Glomerular endothelial cell (primary cell): ENCODE results near the gene ERBB3. TPM values are rescaled to one million over a fixed set of nuclear protein-coding genes. Genes with fewer than 3 reads are reported as not detected.

ENCODE experiments used
- DNase-seq: peaks from one replicate; pipeline ENCODE4 v3.0.0-alpha.2; 2011; ENCODE audit warnings: low read depth, low spot score; ENCODE audit errors: extremely low read depth
- total RNA-seq: library from RNA; depleted of rRNA; stranded (reverse); fragments of >200 nt; gene quantifications from 2 replicates; pipeline ENCODE4 v1.2.3, GENCODE V29; 2015

The ERBB3 gene
- total RNA-seq, 1 donor from 2014 or later: not detected

DNA sequence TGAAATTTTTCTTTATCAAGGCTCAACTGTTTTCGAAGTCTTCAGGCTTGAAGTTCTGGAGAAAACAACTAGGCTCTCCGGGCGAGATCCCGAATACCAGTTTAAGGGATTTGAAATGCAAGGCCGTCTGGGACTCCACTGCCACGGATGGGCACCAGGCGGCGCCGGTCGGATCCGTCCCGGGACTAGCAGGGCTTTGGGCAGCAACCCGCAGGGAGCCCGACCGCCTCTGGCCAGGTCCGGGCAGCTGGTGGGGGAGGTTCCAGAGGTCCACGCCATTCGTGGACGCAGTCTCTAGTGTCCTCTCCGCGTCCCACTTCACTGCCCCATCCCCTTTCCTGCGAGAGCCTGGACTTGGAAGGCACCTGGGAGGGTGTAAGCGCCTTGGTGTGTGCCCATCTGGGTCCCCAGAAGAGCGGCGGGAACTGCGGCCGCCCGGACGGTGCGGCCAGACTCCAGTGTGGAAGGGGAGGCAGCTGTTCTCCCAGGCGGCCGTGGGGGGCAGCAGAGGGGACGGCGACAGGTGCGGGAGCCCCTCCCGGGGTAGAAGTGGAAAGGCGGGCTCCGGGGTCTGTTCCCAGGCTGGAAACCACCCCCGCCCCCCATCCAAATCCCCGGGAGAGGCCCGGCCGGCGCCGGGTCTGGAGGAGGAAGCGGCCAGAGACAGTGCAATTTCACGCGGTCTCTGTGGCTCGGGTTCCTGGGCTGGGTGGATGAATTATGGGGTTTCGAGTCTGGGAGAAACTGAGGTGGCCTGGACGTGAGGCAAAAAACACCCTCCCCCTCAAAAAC is 838 bp upstream of the ERBB3 start:
- DNase-seq: no peak

GRCh38 chr12:56080556-56081138 is 682 bp downstream of the ERBB3 start:
- no peak for DNase-seq

- no peak for DNase-seq
Observed at GRCh38 chr12:56081393-56082347, 1.7 kb downstream of the ERBB3 start.

DNA sequence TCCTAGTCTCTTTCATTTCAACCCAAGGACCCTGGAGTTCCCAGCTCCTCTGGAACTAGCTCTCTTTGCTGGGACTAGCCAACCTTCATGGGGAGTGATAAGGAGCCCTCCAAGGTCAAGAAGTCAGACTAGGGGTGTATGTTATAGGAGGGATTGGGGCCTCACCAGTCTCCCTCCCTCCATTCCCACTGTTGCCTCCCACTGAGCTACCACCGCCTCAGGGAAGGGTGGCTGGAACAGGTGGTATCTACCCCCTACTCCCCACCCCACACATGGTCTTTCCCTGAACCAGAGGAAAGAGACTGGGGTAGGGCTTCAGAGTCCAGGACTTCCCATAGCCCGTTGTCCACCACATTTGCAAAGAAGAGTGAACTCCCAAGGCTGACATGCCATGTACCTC is 2.4 kb downstream of the ERBB3 start:
- no peak for DNase-seq

DNA sequence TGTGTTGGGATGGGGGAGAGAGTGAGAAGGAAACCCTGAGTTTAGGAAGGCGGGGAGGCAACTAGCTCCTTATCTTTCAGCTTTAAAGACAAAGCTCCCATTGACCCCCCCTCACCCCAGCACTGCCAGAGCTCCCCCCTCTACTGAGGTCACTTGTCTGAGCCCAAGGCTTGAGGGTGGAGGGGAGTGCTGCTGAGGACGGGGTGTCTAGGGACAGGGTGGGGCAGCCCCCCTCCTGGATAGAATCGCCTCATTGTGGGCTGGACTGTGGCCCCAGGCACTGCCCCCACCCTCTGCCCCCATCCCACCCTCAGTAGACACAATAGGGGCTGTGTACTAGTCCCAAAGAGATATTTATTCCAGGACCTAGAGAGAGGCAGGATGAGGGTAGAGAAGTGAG is 3.0 kb downstream of the ERBB3 start:
- DNase-seq: no peak

- DNase-seq: no peak
Observed at GRCh38 chr12:56084958-56085543, 5.1 kb downstream of the ERBB3 start.

GRCh38 chr12:56086096-56086495 is 6.1 kb downstream of the ERBB3 start:
- no peak for DNase-seq

GRCh38 chr12:56086608-56087007 is 6.6 kb downstream of the ERBB3 start:
- no peak for DNase-seq

- no peak for DNase-seq
Observed at GRCh38 chr12:56087220-56087619, 7.3 kb downstream of the ERBB3 start.

GRCh38 chr12:56097738-56098137 is 17.8 kb downstream of the ERBB3 start:
- no peak for DNase-seq

GRCh38 chr12:56098592-56098991 is 18.6 kb downstream of the ERBB3 start:
- DNase-seq: no peak

DNA sequence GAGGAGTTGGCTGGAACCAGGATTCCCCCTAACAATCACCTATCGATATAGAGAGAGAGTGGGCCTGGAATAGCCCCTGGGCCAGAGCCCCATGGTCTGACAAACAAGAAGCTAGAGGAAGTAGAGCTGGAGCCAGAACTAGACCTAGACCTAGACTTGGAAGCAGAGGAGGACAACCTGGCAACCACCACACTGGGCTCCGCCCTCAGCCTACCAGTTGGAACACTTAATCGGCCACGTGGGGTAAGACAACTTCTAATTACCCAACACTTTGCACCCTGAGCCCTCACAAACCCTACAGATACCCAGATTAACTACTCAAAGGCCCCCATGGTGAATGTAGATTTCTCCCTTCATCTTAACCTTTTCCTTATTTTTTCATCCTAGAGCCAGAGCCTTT is 19.8 kb downstream of the ERBB3 start:
- no peak for DNase-seq

GRCh38 chr12:56101045-56101444 is 21.1 kb downstream of the ERBB3 start:
- DNase-seq: no peak

- no peak for DNase-seq
Observed at GRCh38 chr12:56102683-56103065, 22.7 kb downstream of the ERBB3 start.

DNA sequence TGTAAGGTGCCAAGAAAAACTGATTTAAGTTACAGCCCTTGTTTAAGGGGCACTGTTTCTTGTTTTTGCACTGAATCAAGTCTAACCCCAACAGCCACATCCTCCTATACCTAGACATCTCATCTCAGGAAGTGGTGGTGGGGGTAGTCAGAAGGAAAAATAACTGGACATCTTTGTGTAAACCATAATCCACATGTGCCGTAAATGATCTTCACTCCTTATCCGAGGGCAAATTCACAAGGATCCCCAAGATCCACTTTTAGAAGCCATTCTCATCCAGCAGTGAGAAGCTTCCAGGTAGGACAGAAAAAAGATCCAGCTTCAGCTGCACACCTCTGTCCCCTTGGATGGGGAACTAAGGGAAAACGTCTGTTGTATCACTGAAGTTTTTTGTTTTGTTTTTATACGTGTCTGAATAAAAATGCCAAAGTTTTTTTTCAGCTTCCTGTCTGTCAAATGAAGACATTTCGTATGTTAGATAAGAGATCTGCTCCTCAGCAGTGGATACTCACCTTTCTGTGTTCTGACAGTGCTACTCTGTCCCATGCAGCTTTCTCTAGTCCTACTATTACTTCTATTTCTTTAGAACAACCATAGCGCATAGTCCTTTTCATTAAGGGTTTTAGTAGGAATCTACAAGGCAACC is 23.2 kb downstream of the ERBB3 start:
- no peak for DNase-seq

DNA sequence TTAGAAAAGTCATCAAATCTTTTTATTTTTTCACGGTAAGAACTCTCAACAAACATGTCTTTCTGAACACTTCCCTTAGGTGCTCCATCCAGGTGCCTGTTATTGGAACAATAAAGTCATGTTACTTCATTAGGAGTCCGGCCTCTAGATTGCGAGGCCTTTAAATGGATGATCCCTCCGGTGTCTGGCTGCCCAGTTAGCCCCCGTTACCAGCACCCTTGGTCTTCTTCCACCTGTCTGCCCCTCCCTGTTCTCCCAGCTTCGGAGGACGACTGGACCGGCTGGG is 23.8 kb downstream of the ERBB3 start:
- no peak for DNase-seq

DNA sequence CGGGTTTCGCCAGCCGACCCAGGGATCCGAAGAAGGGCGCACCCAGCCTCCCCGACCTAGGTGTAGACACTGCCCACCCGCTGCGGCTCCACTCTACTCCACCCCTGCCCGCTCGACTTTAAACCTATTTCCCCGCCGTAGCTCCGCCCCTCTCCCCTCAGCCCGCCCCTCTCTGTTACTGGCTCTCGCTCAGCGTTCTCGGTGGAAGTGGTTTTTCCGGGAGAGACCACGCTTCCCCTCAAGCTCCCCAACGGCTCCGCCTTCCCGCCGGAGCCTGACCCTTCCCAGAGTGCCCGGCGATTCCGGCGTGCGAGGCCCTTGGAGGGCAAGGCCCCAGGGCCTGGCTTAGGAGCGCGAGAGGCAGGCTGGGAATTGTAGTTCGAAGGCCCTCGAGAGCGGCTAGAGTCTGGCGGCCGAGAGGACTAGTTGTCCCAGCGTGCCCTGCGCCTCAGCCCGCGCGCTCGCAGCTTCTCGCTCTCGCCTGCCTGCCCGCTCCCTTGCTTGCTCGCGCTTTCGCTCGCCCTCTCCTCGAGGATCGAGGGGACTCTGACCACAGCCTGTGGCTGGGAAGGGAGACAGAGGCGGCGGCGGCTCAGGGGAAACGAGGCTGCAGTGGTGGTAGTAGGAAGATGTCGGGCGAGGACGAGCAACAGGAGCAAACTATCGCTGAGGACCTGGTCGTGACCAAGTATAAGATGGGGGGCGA is 24.3 kb downstream of the ERBB3 start, which contains the start of gene PA2G4:
TSS of gene PA2G4 (plus strand) at position 451 of the 706 bp plus-strand sequence. CDS start at position 630, 179 bp downstream.
- peak; percentile 88 for DNase-seq

DNA sequence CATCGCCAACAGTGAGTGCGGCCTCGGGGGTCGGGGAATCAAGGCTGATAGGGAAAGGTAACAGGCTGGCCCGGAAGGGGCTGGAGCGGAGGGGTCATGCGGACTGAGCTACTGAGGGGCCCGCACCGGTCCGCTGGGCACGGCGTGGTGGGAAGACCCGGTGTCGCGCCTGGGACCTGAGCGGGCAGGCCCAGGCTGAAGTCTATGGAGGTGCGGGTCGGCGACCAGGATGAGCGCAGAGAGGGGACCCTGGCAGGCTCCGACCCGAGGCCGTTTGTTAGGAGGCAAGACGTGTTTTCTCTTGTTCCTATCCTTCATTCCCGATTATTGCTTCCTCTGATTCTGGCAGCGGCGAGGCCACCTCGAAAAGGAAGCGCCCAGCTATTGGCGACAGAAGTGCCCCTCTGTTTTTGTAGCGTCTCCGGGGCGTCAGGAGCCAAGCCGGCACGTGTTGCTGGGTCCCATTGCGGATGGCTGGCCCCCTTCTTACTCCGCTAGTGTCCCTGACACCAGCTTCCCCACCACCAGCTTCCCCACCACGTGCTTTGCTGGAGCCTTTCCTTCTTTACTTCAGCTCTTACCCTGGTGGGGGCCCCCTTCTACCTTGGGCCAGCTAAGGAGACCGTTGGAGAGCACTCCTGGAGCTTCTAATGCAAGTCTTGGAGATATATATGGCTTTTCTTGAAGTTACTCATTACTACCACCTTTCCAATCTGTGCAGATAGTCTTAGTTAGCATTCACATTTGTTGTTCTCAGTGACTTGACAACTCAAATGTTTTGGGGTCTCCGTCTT is 25.0 kb downstream of the ERBB3 start:
- DNase-seq: no peak

DNA sequence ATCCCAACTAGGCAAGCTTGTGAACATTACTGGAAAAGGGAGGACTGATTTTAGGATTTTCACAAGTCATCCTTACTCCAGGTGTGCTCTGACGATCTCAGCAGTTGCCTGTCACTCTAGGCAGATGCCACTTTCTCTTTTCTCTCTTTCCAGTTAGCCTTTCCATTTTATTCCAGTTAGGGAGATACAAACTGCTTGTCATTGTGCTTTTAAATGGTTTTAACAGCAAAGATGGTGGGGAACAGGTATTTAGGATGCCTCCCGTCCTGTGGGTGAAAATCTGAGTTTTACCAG is 25.6 kb downstream of the ERBB3 start:
- no peak for DNase-seq
